Fibroblast of lung (primary cell): ENCODE results near the gene CENPF. TPM values are rescaled to one million over a fixed set of nuclear protein-coding genes. Genes with fewer than 3 reads are reported as not detected.
"Not testable (repeated sequence)": the region's sequence is repeated elsewhere in the genome, so short reads cannot be mapped to it uniquely, and the experiment has no call there.

Source experiments
- DNase-seq, 2 donors: peaks; one replicate each; pipeline versions ENCODE4 v3.0.0 to v3.0.0-alpha.2; 2010; ENCODE audit warnings: low read depth in 2 of 2
- H2AFZ ChIP-seq: 2 replicates; pipeline ENCODE4 v1.5.1; 2012; ENCODE audit warnings: low read length, control low read depth, inconsistent platforms
- H3K27ac ChIP-seq: 2 replicates; pipeline ENCODE4 v1.5.1; 2011; ENCODE audit warnings: low read length, control low read depth; ENCODE audit not compliant: insufficient read depth
- H3K27me3 ChIP-seq: 2 replicates; pipeline ENCODE4 v1.5.1; 2011; ENCODE audit warnings: mild to moderate bottlenecking, low read length; ENCODE audit not compliant: control insufficient read depth, insufficient read depth
- H3K36me3 ChIP-seq: 2 replicates; pipeline ENCODE4 v1.5.1; 2011; ENCODE audit warnings: low read length; ENCODE audit not compliant: control insufficient read depth, insufficient read depth
- H3K4me1 ChIP-seq: 2 replicates; pipeline ENCODE4 v1.5.1; 2011; ENCODE audit warnings: low read length; ENCODE audit not compliant: control insufficient read depth, insufficient read depth; ENCODE audit errors: extremely low read depth
- H3K4me2 ChIP-seq: 2 replicates; pipeline ENCODE4 v1.5.1; 2011; ENCODE audit warnings: low read length, control low read depth; ENCODE audit not compliant: insufficient read depth; ENCODE audit errors: extremely low read depth
- H3K4me3 ChIP-seq, 4 experiments: fragments of 200-600 bp in 1 of 4; sonication (generic) in 1 of 4; replicated peaks in 1 of 4; 2 replicates each; pipeline ENCODE4 v1.5.1; 2011 to 2016; ENCODE audit warnings: low read length in 4 of 4, low read depth in 3 of 4, mild to moderate bottlenecking in 3 of 4, control low read depth in 2 of 4, inconsistent platforms in 1 of 4, mixed read lengths in 1 of 4; ENCODE audit not compliant: insufficient read depth in 1 of 4; ENCODE audit errors: control extremely low read depth in 1 of 4
- H3K79me2 ChIP-seq: 2 replicates; pipeline ENCODE4 v1.5.1; 2012; ENCODE audit warnings: mild to moderate bottlenecking, low read length, inconsistent platforms; ENCODE audit not compliant: control insufficient read depth, insufficient read depth
- H3K9ac ChIP-seq: 2 replicates; pipeline ENCODE4 v1.5.1; 2011; ENCODE audit warnings: mild to moderate bottlenecking, low read length, control low read depth; ENCODE audit not compliant: insufficient read depth
- H3K9me3 ChIP-seq: 2 replicates; pipeline ENCODE4 v1.5.1; 2012; ENCODE audit warnings: low read depth, low read length; ENCODE audit not compliant: control insufficient read depth, insufficient read depth
- H4K20me1 ChIP-seq: 2 replicates; pipeline ENCODE4 v1.5.1; 2011; ENCODE audit warnings: low read length; ENCODE audit not compliant: control insufficient read depth, insufficient read depth; ENCODE audit errors: extremely low read depth
- EZH2 ChIP-seq: IDR thresholded peaks from 2 replicates; pipeline ENCODE4 v1.5.1; 2012; ENCODE audit warnings: low read length, control low read depth, mild to moderate bottlenecking; ENCODE audit errors: missing control alignments
- polyA plus RNA-seq, 2 donors: library from polyadenylated mRNA; depleted of rRNA in 1 of 2; stranded (reverse) in 1 of 2; unstranded in 1 of 2; fragments of >200 nt; gene quantifications; 2 replicates each; pipeline ENCODE4 v1.2.1, GENCODE V29; 2011 to 2012; ENCODE audit warnings: missing spikeins in 1 of 2
- total RNA-seq: library from RNA; depleted of rRNA; stranded (reverse); fragments of >200 nt; gene quantifications from 2 replicates; pipeline ENCODE4 v1.2.1, GENCODE V29; 2014
- TF ChIP-seq, protein P1 (sequence below), 2 donors: IDR thresholded peaks in 1 of 2; conservative IDR thresholded peaks in 1 of 2; 1 replicate in 1 of 2; 2 replicates in 1 of 2; pipeline ENCODE4 v1.5.1; 2011 to 2012; ENCODE audit warnings: low read length in 2 of 2, control low read depth in 1 of 2, inconsistent platforms in 1 of 2, low read depth in 1 of 2, mild to moderate bottlenecking in 1 of 2

The CENPF gene
- total and polyA plus RNA-seq, 2 donors (not counting 1 experiment from before 2014, with no cell fraction given): 12.0 to 13.2 TPM

DNA sequence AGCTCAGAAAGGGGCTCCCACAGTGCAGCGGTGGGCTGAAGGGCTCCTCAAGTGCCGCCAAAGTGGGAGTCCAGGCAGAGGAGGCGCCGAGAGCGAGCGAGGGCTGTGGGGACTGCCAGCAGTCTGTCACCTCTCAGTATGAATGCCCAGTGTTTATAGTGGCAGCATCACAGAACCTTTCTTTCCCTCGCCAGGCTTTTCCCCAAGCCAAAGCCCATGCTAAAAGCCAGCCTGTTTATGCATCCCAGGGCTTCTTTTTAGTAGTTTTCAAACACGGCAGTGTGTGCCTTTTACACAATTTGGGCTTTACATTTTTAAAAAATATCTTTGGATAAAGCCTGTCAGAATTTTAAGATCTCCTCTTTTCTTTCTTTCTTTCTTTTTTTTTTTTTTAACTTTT, 70.6 kb downstream of the CENPF start:
- Histone ChIP-seq H3K9me3 (no peaks in the 10 kb centered on the region), H3K27me3 (no peaks in the 10 kb centered on the region), H3K27ac (no peak overlapping the region), H3K4me1 (no peaks in the 10 kb centered on the region), H3K4me3 (no peak overlapping the region), H3K9ac (no peak overlapping the region), H3K4me2 (no peak overlapping the region), H3K36me3 (no peaks in the 10 kb centered on the region), H2AFZ (no peak overlapping the region), H3K79me2 (no peaks in the 10 kb centered on the region), H4K20me1 (no peaks in the 10 kb centered on the region)
- DNase-seq: no peak
- TF ChIP-seq, protein P1, sequence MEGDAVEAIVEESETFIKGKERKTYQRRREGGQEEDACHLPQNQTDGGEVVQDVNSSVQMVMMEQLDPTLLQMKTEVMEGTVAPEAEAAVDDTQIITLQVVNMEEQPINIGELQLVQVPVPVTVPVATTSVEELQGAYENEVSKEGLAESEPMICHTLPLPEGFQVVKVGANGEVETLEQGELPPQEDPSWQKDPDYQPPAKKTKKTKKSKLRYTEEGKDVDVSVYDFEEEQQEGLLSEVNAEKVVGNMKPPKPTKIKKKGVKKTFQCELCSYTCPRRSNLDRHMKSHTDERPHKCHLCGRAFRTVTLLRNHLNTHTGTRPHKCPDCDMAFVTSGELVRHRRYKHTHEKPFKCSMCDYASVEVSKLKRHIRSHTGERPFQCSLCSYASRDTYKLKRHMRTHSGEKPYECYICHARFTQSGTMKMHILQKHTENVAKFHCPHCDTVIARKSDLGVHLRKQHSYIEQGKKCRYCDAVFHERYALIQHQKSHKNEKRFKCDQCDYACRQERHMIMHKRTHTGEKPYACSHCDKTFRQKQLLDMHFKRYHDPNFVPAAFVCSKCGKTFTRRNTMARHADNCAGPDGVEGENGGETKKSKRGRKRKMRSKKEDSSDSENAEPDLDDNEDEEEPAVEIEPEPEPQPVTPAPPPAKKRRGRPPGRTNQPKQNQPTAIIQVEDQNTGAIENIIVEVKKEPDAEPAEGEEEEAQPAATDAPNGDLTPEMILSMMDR (conservative IDR thresholded peaks at IDR 0.05 in 1 of 2, IDR thresholded peaks at IDR 0.05 in 1 of 2; ENCODE audit: low read depth in 1 of 2, low read length in 2 of 2): no peak
- no peak for TF ChIP-seq EZH2

DNA sequence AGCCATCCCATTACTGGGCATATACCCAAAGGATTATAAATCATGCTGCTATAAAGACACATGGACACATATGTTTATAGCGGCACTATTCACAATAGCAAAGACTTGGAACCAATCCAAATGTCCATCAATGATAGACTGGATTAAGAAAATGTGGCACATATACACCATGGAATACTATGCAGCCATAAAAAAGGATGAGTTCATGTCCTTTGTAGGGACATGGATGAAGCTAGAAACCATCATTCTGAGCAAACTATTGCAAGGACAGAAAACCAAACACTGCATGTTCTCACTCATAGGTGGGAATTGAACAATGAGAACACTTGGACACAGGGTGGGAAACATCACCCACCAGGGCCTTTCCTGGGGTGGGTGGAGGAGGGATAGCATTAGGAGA, 72.5 kb downstream of the CENPF start:
- not testable (repeated sequence) for DNase-seq, H3K4me2 ChIP-seq, H3K27ac ChIP-seq

DNA sequence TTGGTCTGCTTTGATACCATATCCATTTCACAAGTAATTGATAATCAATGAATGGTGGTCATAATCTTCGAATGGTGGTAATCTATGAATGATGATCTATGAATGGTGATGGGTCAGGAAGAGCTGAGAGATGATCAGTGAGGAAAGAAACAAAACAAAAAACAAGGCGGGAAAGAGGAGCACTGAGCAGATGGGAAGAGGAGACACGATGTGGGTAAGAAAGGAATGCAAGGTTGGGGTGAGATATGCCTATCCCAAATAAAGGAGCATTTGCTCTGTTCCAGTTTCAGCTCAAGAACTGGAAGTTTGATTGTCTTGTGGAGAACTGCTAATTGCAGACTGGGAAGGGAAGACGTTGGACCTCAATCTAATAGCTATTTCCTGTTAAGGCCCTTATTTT, 73.8 kb downstream of the CENPF start:
- DNase-seq: no peak
- H3K4me1 ChIP-seq: no peaks in the 10 kb centered on the region
- no peak overlapping the region for H3K4me2 ChIP-seq
- no peak overlapping the region for H2AFZ ChIP-seq
- H3K4me3 ChIP-seq: no peak overlapping the region
- H3K9me3 ChIP-seq: no peaks in the 10 kb centered on the region
- H3K36me3 ChIP-seq: no peaks in the 10 kb centered on the region
- H3K9ac ChIP-seq: no peak overlapping the region
- H3K27me3 ChIP-seq: no peaks in the 10 kb centered on the region
- TF ChIP-seq EZH2: no peak
- TF ChIP-seq, protein P1 (conservative IDR thresholded peaks at IDR 0.05 in 1 of 2, IDR thresholded peaks at IDR 0.05 in 1 of 2; ENCODE audit: low read depth in 1 of 2, low read length in 2 of 2): no peak
- no peaks in the 10 kb centered on the region for H3K79me2 ChIP-seq
- H4K20me1 ChIP-seq: no peaks in the 10 kb centered on the region
- no peak overlapping the region for H3K27ac ChIP-seq

More for the DNA sequence above, 72.5 kb downstream of the CENPF start:
- not testable (repeated sequence) for H3K4me1 ChIP-seq, H3K36me3 ChIP-seq, H3K79me2 ChIP-seq, H3K9ac ChIP-seq, H3K4me3 ChIP-seq, H2AFZ ChIP-seq, H3K9me3 ChIP-seq, H3K27me3 ChIP-seq, H4K20me1 ChIP-seq
